Lower leg skin (tissue), 3 donors: ENCODE data around the gene GPR26.

ENCODE experiments used
- POLR2A ChIP-seq, 2 donors: fragments of 450-650 bp; IDR thresholded peaks; one replicate each; pipeline ENCODE4 v1.6.1; 2016 to 2017; ENCODE audit warnings: antibody characterized with exemption in 2 of 2, mild to moderate bottlenecking in 1 of 2, moderate library complexity in 1 of 2
- TF ChIP-seq, protein P1 (sequence below), 3 donors: fragments of 450-650 bp; IDR thresholded peaks; one replicate each; pipeline ENCODE4 v1.5.1; 2016; ENCODE audit warnings: antibody characterized with exemption in 3 of 3, mild to moderate bottlenecking in 3 of 3, moderate library complexity in 2 of 3

DNA sequence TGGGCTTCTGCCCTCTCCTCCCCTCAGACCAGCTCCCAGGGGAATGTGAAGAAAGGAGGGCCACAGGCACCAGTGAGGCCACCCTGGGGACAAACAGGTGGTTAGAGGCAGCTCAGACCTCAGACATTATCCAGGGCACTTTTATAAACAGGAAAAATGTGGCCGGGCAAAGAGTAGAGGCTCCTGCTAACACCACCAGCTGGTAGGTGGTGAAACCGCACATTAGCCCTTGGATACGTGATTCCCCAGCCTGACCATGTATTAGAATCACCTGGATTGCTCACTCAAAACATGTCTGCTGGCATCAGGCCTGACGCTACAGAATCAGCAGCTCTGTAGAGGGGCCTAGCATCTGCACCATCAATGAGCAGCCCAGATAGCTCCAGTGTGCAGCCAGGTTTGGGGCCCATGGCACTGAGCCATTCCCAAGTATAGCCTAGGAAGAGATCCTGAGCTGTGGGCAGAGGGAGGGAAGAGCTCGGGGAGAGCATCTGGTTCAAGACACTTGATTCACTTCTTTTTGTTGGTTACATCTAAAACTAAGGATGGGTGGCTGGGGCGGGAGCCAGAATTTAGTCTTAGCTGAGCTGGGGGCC lies 37.1 kb downstream of the GPR26 start:
- TF ChIP-seq, protein P1, sequence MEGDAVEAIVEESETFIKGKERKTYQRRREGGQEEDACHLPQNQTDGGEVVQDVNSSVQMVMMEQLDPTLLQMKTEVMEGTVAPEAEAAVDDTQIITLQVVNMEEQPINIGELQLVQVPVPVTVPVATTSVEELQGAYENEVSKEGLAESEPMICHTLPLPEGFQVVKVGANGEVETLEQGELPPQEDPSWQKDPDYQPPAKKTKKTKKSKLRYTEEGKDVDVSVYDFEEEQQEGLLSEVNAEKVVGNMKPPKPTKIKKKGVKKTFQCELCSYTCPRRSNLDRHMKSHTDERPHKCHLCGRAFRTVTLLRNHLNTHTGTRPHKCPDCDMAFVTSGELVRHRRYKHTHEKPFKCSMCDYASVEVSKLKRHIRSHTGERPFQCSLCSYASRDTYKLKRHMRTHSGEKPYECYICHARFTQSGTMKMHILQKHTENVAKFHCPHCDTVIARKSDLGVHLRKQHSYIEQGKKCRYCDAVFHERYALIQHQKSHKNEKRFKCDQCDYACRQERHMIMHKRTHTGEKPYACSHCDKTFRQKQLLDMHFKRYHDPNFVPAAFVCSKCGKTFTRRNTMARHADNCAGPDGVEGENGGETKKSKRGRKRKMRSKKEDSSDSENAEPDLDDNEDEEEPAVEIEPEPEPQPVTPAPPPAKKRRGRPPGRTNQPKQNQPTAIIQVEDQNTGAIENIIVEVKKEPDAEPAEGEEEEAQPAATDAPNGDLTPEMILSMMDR (IDR thresholded peaks at IDR 0.05) = no peak
- no peak for TF ChIP-seq POLR2A (IDR thresholded peaks at IDR 0.05)
